Measurements from ENCODE around the gene RHOD.

GRCh38 chr11:67033661-67034166 lies 22.9 kb upstream of the RHOD start:
- TF ChIP-seq ZNF274 (IDR thresholded peaks at IDR 0.05; ENCODE audit: low read depth, low read length) (no peak), SUZ12 (IDR thresholded peaks at IDR 0.05; ENCODE audit: extremely low read depth, insufficient read depth, insufficient read length) (no peak)
